Measurements from ENCODE around the gene ZFAND3.
A peak's percentile ranks its signal among the peaks of the same experiment; 100 is the strongest.

Gene ZFAND3

GRCh38 chr6:38182426-38182825 is 362.9 kb downstream of the ZFAND3 start:
- no peak overlapping the region for H3K4me3 ChIP-seq (ENCODE audit: low read depth, low read length)
- no peak for TF ChIP-seq CTCF (IDR thresholded peaks at IDR 0.05; ENCODE audit: low read depth, low read length)
- H3K27ac ChIP-seq, result no peak overlapping the region
- peak; percentile 7 for DNase-seq
- no peaks in the 10 kb centered on the region for H3K9me3 ChIP-seq (ENCODE audit: severe bottlenecking)
- no peaks in the 10 kb centered on the region for H3K36me3 ChIP-seq
- H3K27me3 ChIP-seq (ENCODE audit: insufficient read depth, low read depth, severe bottlenecking), result no peaks in the 10 kb centered on the region

- no peak for DNase-seq
- no peak for TF ChIP-seq CTCF (IDR thresholded peaks at IDR 0.05; ENCODE audit: low read depth, low read length)
- no peak overlapping the region for H3K27ac ChIP-seq
- no peaks in the 10 kb centered on the region for H3K9me3 ChIP-seq (ENCODE audit: severe bottlenecking)
- H3K36me3 ChIP-seq, result no peaks in the 10 kb centered on the region
- H3K27me3 ChIP-seq (ENCODE audit: insufficient read depth, low read depth, severe bottlenecking), result no peaks in the 10 kb centered on the region
- H3K4me3 ChIP-seq (ENCODE audit: low read depth, low read length), result no peak overlapping the region
These were observed 364.5 kb downstream of the ZFAND3 start for GRCh38 chr6:38183856-38184584.

GRCh38 chr6:38184585-38185080 is 365.1 kb downstream of the ZFAND3 start:
- H3K27me3 ChIP-seq (ENCODE audit: insufficient read depth, low read depth, severe bottlenecking), result no peaks in the 10 kb centered on the region
- H3K27ac ChIP-seq, result no peak overlapping the region
- TF ChIP-seq CTCF (IDR thresholded peaks at IDR 0.05; ENCODE audit: low read depth, low read length), result no peak
- H3K36me3 ChIP-seq, result no peaks in the 10 kb centered on the region
- no peak for DNase-seq
- H3K9me3 ChIP-seq (ENCODE audit: severe bottlenecking), result no peaks in the 10 kb centered on the region
- H3K4me3 ChIP-seq (ENCODE audit: low read depth, low read length), result no peak overlapping the region

GRCh38 chr6:38185244-38185643 is 365.7 kb downstream of the ZFAND3 start:
- no peaks in the 10 kb centered on the region for H3K27me3 ChIP-seq (ENCODE audit: insufficient read depth, low read depth, severe bottlenecking)
- H3K4me3 ChIP-seq (ENCODE audit: low read depth, low read length), result no peak overlapping the region
- DNase-seq, result no peak
- no peak for TF ChIP-seq CTCF (IDR thresholded peaks at IDR 0.05; ENCODE audit: low read depth, low read length)
- H3K27ac ChIP-seq, result no peak overlapping the region
- no peaks in the 10 kb centered on the region for H3K36me3 ChIP-seq
- H3K9me3 ChIP-seq (ENCODE audit: severe bottlenecking), result no peaks in the 10 kb centered on the region

GRCh38 chr6:38185752-38186151 is 366.2 kb downstream of the ZFAND3 start:
- H3K27ac ChIP-seq, result no peak overlapping the region
- H3K36me3 ChIP-seq, result no peaks in the 10 kb centered on the region
- no peak overlapping the region for H3K4me3 ChIP-seq (ENCODE audit: low read depth, low read length)
- DNase-seq, result peak; percentile 4
- no peak for TF ChIP-seq CTCF (IDR thresholded peaks at IDR 0.05; ENCODE audit: low read depth, low read length)
- no peaks in the 10 kb centered on the region for H3K27me3 ChIP-seq (ENCODE audit: insufficient read depth, low read depth, severe bottlenecking)
- no peaks in the 10 kb centered on the region for H3K9me3 ChIP-seq (ENCODE audit: severe bottlenecking)

- Histone ChIP-seq H3K27ac (no peak overlapping the region), H3K27me3 (ENCODE audit: insufficient read depth, low read depth, severe bottlenecking) (no peaks in the 10 kb centered on the region), H3K36me3 (peaks cover 3% of the 10 kb centered on the region; the same call in 1 of the 2 replicates), H3K9me3 (ENCODE audit: severe bottlenecking) (no peaks in the 10 kb centered on the region), H3K4me3 (ENCODE audit: low read depth, low read length) (no peak overlapping the region)
- no peak for TF ChIP-seq CTCF (IDR thresholded peaks at IDR 0.05; ENCODE audit: low read depth, low read length)
- peak; percentile 12 for DNase-seq
These were observed 367.8 kb downstream of the ZFAND3 start for GRCh38 chr6:38187325-38187724.

Data from WERI-Rb-1 (cell line).